ENCODE data around the gene AGPAT1. TPM values are rescaled to one million over a fixed set of nuclear protein-coding genes. Genes with fewer than 3 reads are reported as not detected.
"Not testable (repeated sequence)": the region's sequence is repeated elsewhere in the genome, so short reads cannot be mapped to it uniquely, and the experiment has no call there.

Gene AGPAT1, protein sequence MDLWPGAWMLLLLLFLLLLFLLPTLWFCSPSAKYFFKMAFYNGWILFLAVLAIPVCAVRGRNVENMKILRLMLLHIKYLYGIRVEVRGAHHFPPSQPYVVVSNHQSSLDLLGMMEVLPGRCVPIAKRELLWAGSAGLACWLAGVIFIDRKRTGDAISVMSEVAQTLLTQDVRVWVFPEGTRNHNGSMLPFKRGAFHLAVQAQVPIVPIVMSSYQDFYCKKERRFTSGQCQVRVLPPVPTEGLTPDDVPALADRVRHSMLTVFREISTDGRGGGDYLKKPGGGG
- 29.6 and 36.2 TPM in 2 replicates for total RNA-seq (2014; rRNA removed; shearing (Covaris generic))

GRCh38 chr6:32175711-32176475, at the start of gene AGPAT1:
Gene AGPAT1 (minus strand): TSS chr6:32176084. CDS start chr6:32171496, 4,588 bp downstream.
- peak; percentile 94 for DNase-seq (ENCODE audit: low spot score)

DNA sequence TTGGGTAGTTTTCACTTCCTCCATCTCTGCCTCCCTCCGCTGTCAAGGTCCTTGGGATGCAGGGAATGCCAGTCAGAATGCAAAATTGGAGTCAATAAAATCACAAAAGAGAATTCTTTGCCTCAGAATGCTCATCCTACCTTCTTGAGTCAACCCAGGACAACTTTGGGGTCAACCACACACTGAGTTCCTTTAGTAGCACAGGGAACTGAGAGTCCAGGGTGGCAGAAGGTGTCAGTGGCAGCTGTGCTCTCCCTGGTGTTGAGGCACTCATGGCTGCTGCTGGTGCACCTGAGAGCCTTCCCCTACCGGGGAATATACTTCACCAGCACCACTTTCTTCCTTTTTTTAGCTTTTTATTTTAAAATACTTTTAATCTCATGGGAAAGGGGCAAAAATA, 48.8 kb upstream of the AGPAT1 start:
- DNase-seq (ENCODE audit: low spot score), result no peak

- DNase-seq (ENCODE audit: low spot score), result no peak
These were observed 47.7 kb upstream of the AGPAT1 start, which contains the start of gene NOTCH4 for GRCh38 chr6:32223258-32224235. Gene NOTCH4 (minus strand): TSS chr6:32224067. CDS start chr6:32223928, 139 bp downstream.

- DNase-seq (ENCODE audit: low spot score), result no peak
These were observed 46.7 kb upstream of the AGPAT1 start for GRCh38 chr6:32222333-32223230.

DNA sequence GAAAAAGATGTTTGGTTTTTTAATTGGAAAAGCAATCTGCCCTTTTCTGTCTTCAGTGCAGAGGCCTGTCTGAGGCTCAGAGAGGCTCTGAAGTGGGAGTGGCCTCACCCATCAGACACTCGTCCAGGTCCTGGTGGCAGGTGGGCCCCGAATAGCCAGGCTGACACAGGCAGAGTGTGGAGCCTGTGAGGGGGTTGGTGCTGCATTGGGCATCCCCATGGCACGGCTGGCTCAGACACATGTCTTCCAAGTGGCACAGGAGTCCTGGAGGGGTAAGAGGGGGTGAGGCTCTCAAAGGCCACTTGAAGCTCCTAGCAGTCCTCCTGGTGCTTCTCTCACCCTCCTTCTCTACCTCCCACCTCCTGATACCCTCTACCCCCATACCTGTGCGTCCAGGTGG, 44.1 kb upstream of the AGPAT1 start:
- no peak for DNase-seq (ENCODE audit: low spot score)

GRCh38 chr6:32218167-32218566, 42.3 kb upstream of the AGPAT1 start:
- no peak for DNase-seq (ENCODE audit: low spot score)

DNA sequence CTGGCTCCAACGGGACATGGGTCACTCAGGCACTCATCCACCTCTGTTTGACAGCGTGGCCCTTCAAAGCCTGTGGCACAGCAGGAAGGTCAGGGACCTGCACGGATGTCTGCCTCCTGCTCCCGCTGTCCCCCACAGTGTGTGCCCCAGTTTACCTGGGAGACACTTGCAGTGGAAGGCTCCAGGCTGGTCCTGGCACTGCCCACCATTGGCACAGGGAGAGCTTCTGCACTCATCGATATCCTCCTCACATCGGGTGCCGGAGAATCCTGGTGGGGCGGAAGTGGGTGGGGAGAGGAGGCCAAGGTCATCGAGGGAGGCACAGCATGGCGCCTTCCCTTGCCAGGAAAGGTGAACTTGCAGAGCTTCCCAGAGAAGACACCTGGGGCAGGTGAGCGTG, 41.1 kb upstream of the AGPAT1 start:
- DNase-seq (ENCODE audit: low spot score), result no peak

DNA sequence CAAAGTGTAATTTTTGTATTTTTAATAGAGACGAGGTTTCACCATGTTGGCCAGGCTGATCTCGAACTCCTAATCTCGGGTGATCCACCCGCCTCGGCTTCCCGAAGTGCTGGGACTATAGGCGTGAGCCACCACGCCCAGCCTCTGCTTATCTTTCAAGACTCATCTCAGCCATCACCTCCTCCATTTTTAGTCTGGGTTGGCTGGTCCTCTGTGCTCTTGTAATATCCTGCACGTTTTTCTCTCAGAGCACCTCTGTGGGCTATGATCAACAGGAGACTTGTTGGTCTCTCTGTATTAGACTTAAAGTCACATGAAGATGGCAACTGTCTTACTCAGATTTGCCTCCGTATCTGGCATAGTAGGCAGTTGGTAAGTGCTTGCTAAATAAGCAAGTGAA, 40.4 kb upstream of the AGPAT1 start:
- no peak for DNase-seq (ENCODE audit: low spot score)

GRCh38 chr6:32215617-32216016, 39.7 kb upstream of the AGPAT1 start:
- DNase-seq (ENCODE audit: low spot score), result no peak

- DNase-seq (ENCODE audit: low spot score), result no peak
These were observed 38.2 kb upstream of the AGPAT1 start for GRCh38 chr6:32214126-32214525.

DNA sequence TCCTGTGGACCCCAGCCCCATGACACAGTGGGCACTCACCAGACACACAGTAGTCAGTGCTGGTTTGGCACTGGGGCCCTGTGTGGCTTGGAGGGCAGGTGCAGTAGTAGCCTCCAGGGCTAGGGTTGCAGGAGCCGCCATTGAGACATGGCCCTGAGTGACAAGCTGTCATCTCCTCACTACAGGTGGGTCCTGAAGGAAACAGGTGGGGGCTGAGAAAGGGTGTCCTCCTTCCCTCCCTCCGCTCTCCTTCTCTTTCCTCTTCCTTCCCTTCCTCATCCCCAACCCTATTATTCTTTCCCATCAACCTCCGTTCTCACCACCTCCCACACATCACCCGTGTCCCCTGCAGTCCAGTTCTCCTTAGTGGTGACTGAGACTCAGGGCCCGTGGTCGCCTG, 37.8 kb upstream of the AGPAT1 start:
- DNase-seq (ENCODE audit: low spot score), result no peak

GRCh38 chr6:32212076-32212760, 36.3 kb upstream of the AGPAT1 start:
- no peak for DNase-seq (ENCODE audit: low spot score)

DNA sequence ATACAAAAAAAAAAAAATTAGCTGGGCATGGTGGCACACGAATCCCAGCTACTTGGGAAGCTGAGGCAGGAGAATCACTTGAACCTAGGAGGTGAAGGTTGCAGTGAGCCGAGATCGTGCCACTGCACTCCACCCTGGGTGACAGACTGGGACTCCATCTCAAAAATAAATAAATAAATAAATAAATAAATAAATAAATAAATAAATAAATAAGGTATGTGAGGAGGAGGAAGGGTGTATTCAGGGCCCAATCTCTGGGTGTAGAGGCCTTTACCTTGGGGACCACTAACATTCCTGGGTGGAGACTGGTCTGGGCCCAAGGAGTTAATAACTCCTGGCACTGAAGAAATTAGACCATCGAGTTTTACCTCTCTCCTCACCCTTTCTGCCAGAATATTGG, 35.5 kb upstream of the AGPAT1 start:
- DNase-seq (ENCODE audit: low spot score), result not testable (repeated sequence)

DNA sequence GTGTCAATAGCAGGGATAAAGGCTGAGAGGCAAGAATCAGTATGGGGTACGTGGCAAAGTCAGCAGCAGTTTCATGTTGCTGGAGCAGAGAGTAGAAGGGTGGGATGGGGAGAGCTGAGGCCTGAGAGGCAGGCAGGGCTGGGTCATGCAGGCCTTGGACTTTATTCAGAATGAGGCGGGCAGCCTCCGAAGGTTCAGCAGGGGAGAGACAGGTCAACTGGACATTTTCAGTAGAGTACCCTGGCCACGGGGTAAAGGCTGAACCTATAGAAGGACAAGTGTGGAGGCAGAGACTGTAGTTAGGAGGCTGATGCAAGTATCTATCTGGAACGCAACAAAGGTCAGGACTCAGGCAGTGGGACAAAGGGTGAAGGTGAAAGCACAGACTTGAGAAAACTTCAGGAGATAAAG, 34.3 kb upstream of the AGPAT1 start:
- DNase-seq (ENCODE audit: low spot score), result no peak

GRCh38 chr6:32208996-32209395, 33.1 kb upstream of the AGPAT1 start:
- no peak for DNase-seq (ENCODE audit: low spot score)

DNA sequence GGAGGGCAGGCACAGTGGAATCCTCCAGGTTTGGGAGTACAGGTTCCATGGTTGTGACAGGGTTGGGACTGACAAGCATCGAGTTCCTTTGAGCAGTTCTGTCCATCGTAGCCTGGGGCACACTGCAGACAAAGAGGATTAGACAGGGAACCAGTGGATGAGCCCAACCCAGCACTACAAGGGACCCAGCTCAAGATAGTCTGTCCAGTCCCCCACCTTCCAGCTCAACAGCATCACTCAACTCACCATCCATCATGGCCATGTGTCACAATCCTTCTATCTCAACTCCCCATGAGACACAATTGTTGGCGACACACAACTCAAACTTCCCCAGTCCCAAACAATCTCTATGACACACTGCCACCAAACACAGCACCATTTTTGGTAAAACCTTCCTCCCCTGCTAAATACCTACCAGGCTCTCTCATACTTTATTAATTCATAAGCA, 28.4 kb upstream of the AGPAT1 start:
- no peak for DNase-seq (ENCODE audit: low spot score)

GRCh38 chr6:32203426-32204267, 27.8 kb upstream of the AGPAT1 start:
- no peak for DNase-seq (ENCODE audit: low spot score)

- no peak for DNase-seq (ENCODE audit: low spot score)
These were observed 26.3 kb upstream of the AGPAT1 start for GRCh38 chr6:32202186-32202585.

Data from A172 (cell line).